Rectal smooth muscle tissue (tissue), 1 donor: ENCODE measurements around the gene ZNF354C.
"Not testable (repeated sequence)": the region's sequence is repeated elsewhere in the genome, so short reads cannot be mapped to it uniquely, and the experiment has no call there.

Source experiments
- H3K27ac ChIP-seq: one replicate; pipeline ENCODE4 v1.7.0; 2013; ENCODE audit warnings: low read depth, low read length, inconsistent platforms
- H3K27me3 ChIP-seq: one replicate; pipeline ENCODE4 v1.7.0; 2013; ENCODE audit warnings: low read length; ENCODE audit not compliant: control insufficient read depth, insufficient read depth
- H3K36me3 ChIP-seq: one replicate; pipeline ENCODE4 v1.7.0; 2013; ENCODE audit warnings: low read length; ENCODE audit not compliant: control insufficient read depth, insufficient read depth
- H3K4me1 ChIP-seq: one replicate; pipeline ENCODE4 v1.7.0; 2013; ENCODE audit warnings: low read length; ENCODE audit not compliant: control insufficient read depth, insufficient read depth
- H3K4me3 ChIP-seq: one replicate; pipeline ENCODE4 v1.7.0; 2013; ENCODE audit warnings: low read length
- H3K9ac ChIP-seq: one replicate; pipeline ENCODE4 v1.7.0; 2013; ENCODE audit warnings: low read length

ZNF354C gene

GRCh38 chr5:179079165-179079987 is 19.2 kb downstream of the ZNF354C start:
- Histone ChIP-seq H3K36me3 (peaks cover 49% of the 10 kb centered on the region), H3K9ac (no peak overlapping the region), H3K4me1 (no peaks in the 10 kb centered on the region), H3K27ac (no peak overlapping the region), H3K27me3 (no peaks in the 10 kb centered on the region), H3K4me3 (peak overlapping the region; percentile 2)

GRCh38 chr5:179080724-179081123 is 20.6 kb downstream of the ZNF354C start:
- Histone ChIP-seq H3K27ac (no peak overlapping the region), H3K4me3 (no peak overlapping the region), H3K4me1 (no peaks in the 10 kb centered on the region), H3K36me3 (peaks cover 44% of the 10 kb centered on the region), H3K27me3 (no peaks in the 10 kb centered on the region), H3K9ac (no peak overlapping the region)

- no peaks in the 10 kb centered on the region for H3K27me3 ChIP-seq
- H3K27ac ChIP-seq, result no peak overlapping the region
- H3K4me3 ChIP-seq, result no peak overlapping the region
- H3K36me3 ChIP-seq, result no peaks in the 10 kb centered on the region
- no peak overlapping the region for H3K9ac ChIP-seq
- no peaks in the 10 kb centered on the region for H3K4me1 ChIP-seq
These were observed 29.3 kb downstream of the ZNF354C start for GRCh38 chr5:179089502-179089901.

- H3K4me1 ChIP-seq, H3K4me3 ChIP-seq, H3K9ac ChIP-seq, H3K36me3 ChIP-seq, H3K27me3 ChIP-seq, H3K27ac ChIP-seq: not testable (repeated sequence)
These were observed 41.1 kb downstream of the ZNF354C start for GRCh38 chr5:179101282-179101681.

- H3K9ac ChIP-seq, result no peak overlapping the region
These were observed 50.4 kb downstream of the ZNF354C start for GRCh38 chr5:179110528-179110927.

GRCh38 chr5:179111267-179112207 is 51.4 kb downstream of the ZNF354C start:
- Histone ChIP-seq H3K27me3 (no peaks in the 10 kb centered on the region), H3K36me3 (no peaks in the 10 kb centered on the region), H3K9ac (no peak overlapping the region), H3K4me3 (no peak overlapping the region), H3K27ac (no peak overlapping the region), H3K4me1 (no peaks in the 10 kb centered on the region)

More at GRCh38 chr5:179110528-179110927, 50.4 kb downstream of the ZNF354C start:
- no peaks in the 10 kb centered on the region for H3K27me3 ChIP-seq
- no peak overlapping the region for H3K27ac ChIP-seq
- H3K36me3 ChIP-seq, result no peaks in the 10 kb centered on the region
- H3K4me3 ChIP-seq, result no peak overlapping the region
- H3K4me1 ChIP-seq, result no peaks in the 10 kb centered on the region

- no peak overlapping the region for H3K9ac ChIP-seq
- no peaks in the 10 kb centered on the region for H3K36me3 ChIP-seq
- no peak overlapping the region for H3K27ac ChIP-seq
- H3K4me3 ChIP-seq, result no peak overlapping the region
- no peaks in the 10 kb centered on the region for H3K27me3 ChIP-seq
- no peaks in the 10 kb centered on the region for H3K4me1 ChIP-seq
These were observed 52.4 kb downstream of the ZNF354C start for GRCh38 chr5:179112469-179113142.

GRCh38 chr5:179113143-179113530 is 53.0 kb downstream of the ZNF354C start:
- Histone ChIP-seq H3K4me3 (no peak overlapping the region), H3K9ac (no peak overlapping the region), H3K27ac (no peak overlapping the region), H3K36me3 (no peaks in the 10 kb centered on the region), H3K27me3 (no peaks in the 10 kb centered on the region), H3K4me1 (no peaks in the 10 kb centered on the region)

GRCh38 chr5:179113945-179114641 is 53.9 kb downstream of the ZNF354C start:
- no peaks in the 10 kb centered on the region for H3K36me3 ChIP-seq
- H3K4me3 ChIP-seq, result no peak overlapping the region
- no peak overlapping the region for H3K9ac ChIP-seq
- H3K27me3 ChIP-seq, result no peaks in the 10 kb centered on the region
- no peaks in the 10 kb centered on the region for H3K4me1 ChIP-seq
- H3K27ac ChIP-seq, result no peak overlapping the region

- H3K4me1 ChIP-seq, result no peaks in the 10 kb centered on the region
- no peaks in the 10 kb centered on the region for H3K36me3 ChIP-seq
- H3K27me3 ChIP-seq, result no peaks in the 10 kb centered on the region
- H3K4me3 ChIP-seq, result no peak overlapping the region
- no peak overlapping the region for H3K9ac ChIP-seq
- no peak overlapping the region for H3K27ac ChIP-seq
These were observed 54.6 kb downstream of the ZNF354C start for GRCh38 chr5:179114756-179115155.

- Histone ChIP-seq H3K9ac (no peak overlapping the region), H3K4me3 (no peak overlapping the region), H3K27me3 (no peaks in the 10 kb centered on the region), H3K4me1 (no peaks in the 10 kb centered on the region), H3K27ac (no peak overlapping the region), H3K36me3 (no peaks in the 10 kb centered on the region)
These were observed 55.1 kb downstream of the ZNF354C start for GRCh38 chr5:179115307-179115706.
